ENCODE measurements around the gene KIF21A.
A peak's percentile ranks its signal among the peaks of the same experiment; 100 is the strongest.

KIF21A gene

DNA sequence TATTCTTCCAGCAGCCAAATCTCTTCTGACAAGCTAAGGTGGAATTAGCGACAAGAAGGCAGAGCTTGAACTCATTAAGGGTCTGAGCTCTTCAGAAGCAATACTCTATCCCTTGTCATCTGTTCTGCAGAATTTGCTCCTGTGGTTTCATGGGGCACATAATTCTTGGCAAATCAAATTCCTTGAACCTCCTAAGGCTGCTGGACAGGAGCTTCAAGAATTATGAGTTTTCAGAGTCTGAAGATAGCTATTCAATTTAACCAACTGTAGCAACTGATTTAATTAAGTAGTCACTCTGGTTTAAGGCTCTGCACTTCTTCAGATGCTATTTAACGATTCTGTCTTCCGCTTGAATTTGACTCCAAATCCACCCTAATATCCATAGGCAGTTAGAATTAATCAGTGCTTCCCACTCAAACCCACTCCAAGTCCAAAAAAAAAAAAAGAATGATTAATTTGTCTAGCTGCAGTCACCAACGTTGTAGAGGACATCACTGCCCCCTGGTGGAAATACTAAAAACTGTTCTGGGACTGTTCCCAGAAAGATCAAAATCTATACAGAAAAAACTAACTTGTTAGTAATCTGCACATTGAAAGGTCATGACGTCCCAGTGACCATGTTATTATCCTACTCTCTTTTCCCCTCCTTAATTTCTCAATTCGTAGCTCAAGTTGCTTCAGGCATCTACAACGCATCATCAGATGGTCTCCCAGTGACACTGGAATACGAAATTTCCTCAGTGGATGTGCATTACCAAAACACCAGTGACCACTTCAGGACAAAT lies 169.9 kb downstream of the KIF21A start:
- peak; percentile 32 for DNase-seq

GRCh38 chr12:39269492-39269891 lies 173.4 kb downstream of the KIF21A start:
- no peak for DNase-seq

- no peak for DNase-seq
Observed at GRCh38 chr12:39267886-39268285, 175.0 kb downstream of the KIF21A start.

- no peak for DNase-seq
Observed at GRCh38 chr12:39252628-39253027, 190.3 kb downstream of the KIF21A start.
